Measurements from ENCODE around the gene ADGRG1.

Gene ADGRG1

DNA sequence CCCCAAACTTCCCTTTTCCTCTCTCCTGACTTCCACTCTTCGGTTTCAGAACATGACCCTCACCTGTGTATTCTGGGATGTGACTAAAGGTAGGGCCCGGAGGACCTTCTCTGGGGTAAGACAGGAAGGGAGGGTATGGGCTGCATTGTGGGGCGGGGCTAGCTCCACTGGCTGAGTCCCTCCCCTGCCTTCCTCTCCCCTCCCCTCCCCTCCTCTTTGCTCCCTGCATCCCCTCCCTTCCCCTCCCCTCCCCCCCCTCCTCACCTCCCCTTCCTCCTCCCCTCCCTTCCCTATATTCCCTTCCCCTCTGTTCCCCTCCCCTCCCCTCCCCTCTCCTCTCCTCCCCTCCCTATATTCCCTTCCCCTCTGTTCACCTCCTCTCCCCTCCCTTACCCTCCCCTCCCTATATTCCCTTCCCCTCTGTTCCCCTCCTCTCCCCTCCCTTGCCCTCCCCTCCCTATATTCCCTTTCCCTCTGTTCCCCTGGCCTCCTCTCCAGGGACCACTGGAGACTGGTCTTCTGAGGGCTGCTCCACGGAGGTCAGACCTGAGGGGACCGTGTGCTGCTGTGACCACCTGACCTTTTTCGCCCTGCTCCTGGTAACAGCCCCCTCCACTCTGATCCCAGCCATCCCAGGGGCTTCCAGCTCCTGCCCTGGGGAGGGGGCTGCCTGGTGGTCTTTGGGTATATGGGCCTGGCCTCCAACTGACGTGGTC lies 51.5 kb downstream of the ADGRG1 start:
- in situ Hi-C loops (cut with MboI; ENCODE audit: low pct_unique_long_range_greater_than_20kb, low sequenced_read_pairs, unreplicated experiment), result no loop called here
- TF ChIP-seq, protein P1, sequence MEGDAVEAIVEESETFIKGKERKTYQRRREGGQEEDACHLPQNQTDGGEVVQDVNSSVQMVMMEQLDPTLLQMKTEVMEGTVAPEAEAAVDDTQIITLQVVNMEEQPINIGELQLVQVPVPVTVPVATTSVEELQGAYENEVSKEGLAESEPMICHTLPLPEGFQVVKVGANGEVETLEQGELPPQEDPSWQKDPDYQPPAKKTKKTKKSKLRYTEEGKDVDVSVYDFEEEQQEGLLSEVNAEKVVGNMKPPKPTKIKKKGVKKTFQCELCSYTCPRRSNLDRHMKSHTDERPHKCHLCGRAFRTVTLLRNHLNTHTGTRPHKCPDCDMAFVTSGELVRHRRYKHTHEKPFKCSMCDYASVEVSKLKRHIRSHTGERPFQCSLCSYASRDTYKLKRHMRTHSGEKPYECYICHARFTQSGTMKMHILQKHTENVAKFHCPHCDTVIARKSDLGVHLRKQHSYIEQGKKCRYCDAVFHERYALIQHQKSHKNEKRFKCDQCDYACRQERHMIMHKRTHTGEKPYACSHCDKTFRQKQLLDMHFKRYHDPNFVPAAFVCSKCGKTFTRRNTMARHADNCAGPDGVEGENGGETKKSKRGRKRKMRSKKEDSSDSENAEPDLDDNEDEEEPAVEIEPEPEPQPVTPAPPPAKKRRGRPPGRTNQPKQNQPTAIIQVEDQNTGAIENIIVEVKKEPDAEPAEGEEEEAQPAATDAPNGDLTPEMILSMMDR (IDR thresholded peaks at IDR 0.05; ENCODE audit: extremely low read depth, insufficient read depth, missing control alignments), result no peak

DNA sequence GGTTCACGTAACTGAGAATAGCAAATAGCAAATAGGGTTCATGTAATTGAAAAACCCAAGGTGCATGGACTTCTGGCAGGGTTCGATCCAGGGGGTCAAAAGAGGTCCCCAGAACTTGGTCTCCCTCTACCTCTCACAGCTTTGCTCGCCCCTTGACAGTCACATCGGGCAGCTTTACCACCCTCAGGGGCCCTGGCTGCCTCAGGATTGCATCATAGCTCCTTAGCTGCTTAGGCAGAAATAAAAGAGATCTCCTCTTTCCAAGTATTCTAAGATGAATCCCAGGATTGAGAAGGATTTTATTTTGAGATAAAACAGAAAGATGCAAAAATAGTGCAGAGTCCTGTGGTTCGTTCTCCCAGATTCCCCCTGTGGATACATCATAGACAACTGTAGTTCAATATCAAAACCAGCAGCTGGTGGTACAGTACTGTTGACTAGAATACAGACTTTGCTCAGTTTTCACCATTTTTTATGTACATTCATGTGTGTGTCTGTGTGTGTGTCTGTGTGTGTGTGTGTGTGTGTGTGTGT lies 52.5 kb downstream of the ADGRG1 start:
- in situ Hi-C loops (cut with MboI; ENCODE audit: low pct_unique_long_range_greater_than_20kb, low sequenced_read_pairs, unreplicated experiment), result no loop called here
- DNase-seq (ENCODE audit: low spot score), result no peak
- TF ChIP-seq, protein P1 (IDR thresholded peaks at IDR 0.05; ENCODE audit: extremely low read depth, insufficient read depth, missing control alignments), result no peak

More for the DNA sequence above, 51.5 kb downstream of the ADGRG1 start:
- DNase-seq (ENCODE audit: low spot score), result no peak

DNA sequence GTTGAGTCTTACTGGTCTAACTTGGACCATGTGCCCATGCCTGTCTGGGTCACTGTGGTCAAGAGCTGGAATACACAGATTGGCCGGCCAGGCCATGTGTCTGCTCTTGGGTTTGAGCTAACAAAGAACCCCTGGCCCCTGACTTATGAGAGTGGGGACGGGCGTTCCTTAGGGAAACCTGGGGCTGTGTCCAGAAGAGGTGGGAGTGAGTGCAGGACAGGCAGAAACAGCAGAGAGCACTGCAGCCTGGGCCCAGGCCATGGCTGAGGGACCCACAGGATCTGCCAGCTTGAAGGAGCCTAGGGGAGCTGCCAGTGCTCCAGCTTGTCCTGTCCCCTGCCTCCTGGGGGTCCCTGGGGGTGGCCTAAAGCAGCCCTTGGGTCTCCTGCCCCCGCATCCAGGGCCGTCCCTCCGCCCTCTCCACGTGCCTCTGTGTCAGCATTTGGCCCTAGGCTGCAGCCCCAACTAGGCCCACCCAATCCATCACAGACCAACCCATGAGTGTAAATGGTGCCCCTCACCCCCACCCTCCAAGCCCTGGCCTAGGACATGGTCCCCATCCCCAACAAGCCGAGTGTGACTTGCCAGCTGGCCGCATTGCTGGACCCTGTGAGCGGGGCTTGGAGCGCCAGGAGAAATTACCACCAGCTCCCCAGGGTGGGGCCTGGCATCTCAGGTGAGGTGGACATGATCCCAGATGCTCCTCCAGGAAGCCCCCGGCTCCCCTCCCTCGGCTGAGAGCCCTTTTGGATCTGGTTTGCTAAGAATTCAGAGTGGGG lies 53.7 kb downstream of the ADGRG1 start:
- in situ Hi-C loops (cut with MboI; ENCODE audit: low pct_unique_long_range_greater_than_20kb, low sequenced_read_pairs, unreplicated experiment), result no loop called here
- no peak for DNase-seq (ENCODE audit: low spot score)
- TF ChIP-seq, protein P1 (IDR thresholded peaks at IDR 0.05; ENCODE audit: extremely low read depth, insufficient read depth, missing control alignments), result no peak

DNA sequence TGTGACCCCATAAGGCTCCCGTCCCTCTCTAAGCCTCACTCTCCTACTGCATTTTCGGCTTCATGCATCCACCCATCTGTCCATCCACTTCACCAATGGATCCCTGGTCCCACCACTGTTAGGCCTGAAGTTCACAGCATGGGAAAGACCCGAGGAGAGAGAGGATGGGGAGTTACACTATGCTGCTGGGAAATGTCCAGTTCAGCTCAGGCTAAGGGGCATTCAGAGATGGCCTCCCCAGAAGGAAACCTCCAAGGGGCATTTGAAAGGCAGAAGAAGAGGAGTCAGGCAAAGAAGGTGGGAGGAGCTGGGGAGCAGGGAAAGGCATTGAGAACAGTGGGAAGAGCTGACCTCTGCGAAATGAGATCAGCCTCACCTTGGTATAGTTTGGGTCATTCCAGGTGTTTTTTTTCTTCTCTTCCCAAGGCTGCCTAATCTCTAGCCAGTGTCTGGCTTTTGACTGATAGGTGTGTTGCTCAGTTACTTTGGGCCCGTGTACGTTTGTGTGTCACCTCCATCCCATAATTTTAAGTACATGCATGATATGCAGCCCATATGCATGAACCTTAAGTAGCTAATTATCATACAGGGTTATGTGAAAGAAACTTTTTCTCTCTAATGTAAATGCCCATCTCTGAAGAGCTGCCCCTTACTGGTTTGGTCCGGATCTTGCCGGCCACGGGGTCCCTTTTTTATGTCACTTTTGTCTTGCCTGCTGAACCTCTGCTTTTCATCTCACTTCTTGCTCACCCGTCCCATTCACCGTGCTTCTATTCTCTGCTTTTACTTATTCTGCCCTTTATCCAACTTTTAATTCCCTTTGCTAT lies 54.6 kb downstream of the ADGRG1 start:
- TF ChIP-seq, protein P1 (IDR thresholded peaks at IDR 0.05; ENCODE audit: extremely low read depth, insufficient read depth, missing control alignments), result no peak
- in situ Hi-C loops (cut with MboI; ENCODE audit: low pct_unique_long_range_greater_than_20kb, low sequenced_read_pairs, unreplicated experiment), result no loop called here

DNA sequence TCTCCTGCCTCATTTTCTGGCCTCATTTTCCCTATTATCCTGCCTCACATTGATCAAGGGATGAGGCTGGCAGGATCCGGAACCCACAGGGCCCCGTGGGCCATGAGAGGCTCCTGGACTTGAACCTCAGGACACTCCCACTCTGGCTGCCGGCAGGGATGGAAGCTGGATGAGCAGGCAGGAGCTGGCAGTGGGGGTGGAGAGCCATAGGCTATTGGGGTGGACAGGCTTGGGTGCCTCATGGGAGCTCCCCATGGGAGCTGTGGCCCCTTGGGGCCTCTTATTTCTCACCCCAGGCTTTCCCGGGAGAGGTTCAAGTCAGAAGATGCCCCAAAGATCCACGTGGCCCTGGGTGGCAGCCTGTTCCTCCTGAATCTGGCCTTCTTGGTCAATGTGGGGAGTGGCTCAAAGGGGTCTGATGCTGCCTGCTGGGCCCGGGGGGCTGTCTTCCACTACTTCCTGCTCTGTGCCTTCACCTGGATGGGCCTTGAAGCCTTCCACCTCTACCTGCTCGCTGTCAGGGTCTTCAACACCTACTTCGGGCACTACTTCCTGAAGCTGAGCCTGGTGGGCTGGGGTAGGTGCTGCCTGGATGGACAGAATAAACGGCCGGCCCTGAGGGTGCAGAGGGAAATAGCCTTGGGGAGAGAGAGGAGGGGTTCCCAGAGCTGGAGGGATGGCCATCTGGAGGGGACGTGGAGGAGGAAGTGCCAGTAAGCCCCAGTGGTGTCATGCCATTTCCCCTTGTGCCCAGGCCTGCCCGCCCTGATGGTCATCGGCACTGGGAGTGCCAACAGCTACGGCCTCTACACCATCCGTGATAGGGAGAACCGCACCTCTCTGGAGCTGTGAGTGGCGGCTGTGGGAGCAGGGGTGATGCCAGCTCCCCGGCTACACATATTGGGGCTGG lies 55.5 kb downstream of the ADGRG1 start:
- in situ Hi-C loops (cut with MboI; ENCODE audit: low pct_unique_long_range_greater_than_20kb, low sequenced_read_pairs, unreplicated experiment), result no loop called here
- TF ChIP-seq, protein P1 (IDR thresholded peaks at IDR 0.05; ENCODE audit: extremely low read depth, insufficient read depth, missing control alignments), result no peak

More for the DNA sequence above, 54.6 kb downstream of the ADGRG1 start:
- no peak for DNase-seq (ENCODE audit: low spot score)

More for the DNA sequence above, 55.5 kb downstream of the ADGRG1 start:
- DNase-seq (ENCODE audit: low spot score), result no peak

All from GM13977 (cell line).